Activated CD4-positive, alpha-beta T cell treated with anti-CD3 and anti-CD28 coated beads, Interleukin-2, amount 50 U/mL, for 48 hours (primary cell): ENCODE data around the gene EP300.
"Not testable (repeated sequence)": the region's sequence is repeated elsewhere in the genome, so short reads cannot be mapped to it uniquely, and the experiment has no call there.

Experiments used
- DNase-seq, 2 experiments: peaks; one replicate each; pipeline ENCODE4 v3.0.0-alpha.2; 2020

The EP300 gene

DNA sequence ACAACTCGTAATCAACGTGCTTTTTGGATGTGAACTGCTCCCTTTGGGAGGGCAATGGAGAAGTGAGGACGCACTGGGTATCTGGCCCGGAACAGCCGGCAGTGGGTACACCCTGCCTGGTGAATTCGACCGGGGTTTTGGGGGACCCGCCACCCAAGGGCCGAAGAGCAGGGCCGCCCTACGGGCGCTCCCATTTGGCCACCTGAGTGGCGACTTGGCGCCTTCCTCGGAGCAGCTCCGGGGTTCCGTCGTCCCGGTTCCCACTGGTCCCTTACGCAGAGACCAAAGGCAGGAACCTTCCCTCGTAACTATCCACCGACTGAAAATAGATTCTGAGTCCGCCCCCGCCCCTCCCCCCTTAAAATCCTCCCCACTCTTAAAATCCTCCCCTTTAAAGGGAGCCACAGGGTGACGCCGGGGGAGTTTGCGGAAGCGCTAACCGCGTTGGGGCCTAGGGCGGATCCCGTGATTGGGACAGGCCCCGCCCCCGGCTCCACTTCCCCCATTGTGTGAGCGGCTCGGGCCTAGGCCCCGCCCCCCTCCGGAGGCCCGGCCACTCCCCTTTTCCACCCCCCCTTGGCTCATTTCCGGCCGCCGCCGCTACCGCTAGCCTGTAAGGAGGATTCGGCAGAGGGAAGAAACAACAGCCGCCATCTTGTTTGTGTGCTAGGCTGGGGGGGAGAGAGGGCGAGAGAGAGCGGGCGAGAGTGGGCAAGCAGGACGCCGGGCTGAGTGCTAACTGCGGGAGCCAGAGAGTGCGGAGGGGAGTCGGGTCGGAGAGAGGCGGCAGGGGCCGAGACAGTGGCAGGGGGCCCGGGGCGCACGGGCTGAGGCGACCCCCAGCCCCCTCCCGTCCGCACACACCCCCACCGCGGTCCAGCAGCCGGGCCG, 1.0 kb upstream of the EP300 start:
- DNase-seq = peak; percentile 99

- DNase-seq = peak; percentile 25 to 46
These were observed 537 bp downstream of the EP300 start for GRCh38 chr22:41092847-41093411.

- peak in 1 of 2 experiments; percentile 21 for DNase-seq
These were observed 1.7 kb downstream of the EP300 start for GRCh38 chr22:41094041-41094593.

- no peak for DNase-seq
These were observed 4.0 kb downstream of the EP300 start for GRCh38 chr22:41096391-41096790.

DNA sequence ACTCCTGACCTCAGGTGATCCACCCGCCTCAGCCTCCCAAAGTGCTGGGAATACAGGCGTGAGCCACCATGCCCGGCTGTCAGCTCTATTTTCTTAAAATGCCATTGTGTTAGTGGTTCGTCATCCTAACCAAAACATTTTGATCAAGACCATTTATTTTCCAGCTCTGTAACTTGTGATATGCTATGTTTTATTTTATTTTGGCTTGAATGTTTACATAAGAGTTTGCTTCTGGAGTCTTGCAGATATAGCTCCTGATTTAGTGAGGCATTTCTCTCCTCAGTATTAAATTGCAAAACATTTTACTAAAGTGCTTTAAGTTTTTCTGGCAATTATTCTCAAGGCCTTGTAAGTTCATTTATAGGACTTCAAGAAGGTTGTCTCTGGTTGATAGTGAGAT, 4.4 kb downstream of the EP300 start:
- DNase-seq = no peak

GRCh38 chr22:41099036-41099435, 6.6 kb downstream of the EP300 start:
- DNase-seq = no peak

- no peak for DNase-seq
These were observed 14.0 kb downstream of the EP300 start for GRCh38 chr22:41106122-41106968.

- not testable (repeated sequence) for DNase-seq
These were observed 14.6 kb downstream of the EP300 start for GRCh38 chr22:41106969-41107325.

- no peak for DNase-seq
These were observed 18.6 kb downstream of the EP300 start for GRCh38 chr22:41110968-41111367.

DNA sequence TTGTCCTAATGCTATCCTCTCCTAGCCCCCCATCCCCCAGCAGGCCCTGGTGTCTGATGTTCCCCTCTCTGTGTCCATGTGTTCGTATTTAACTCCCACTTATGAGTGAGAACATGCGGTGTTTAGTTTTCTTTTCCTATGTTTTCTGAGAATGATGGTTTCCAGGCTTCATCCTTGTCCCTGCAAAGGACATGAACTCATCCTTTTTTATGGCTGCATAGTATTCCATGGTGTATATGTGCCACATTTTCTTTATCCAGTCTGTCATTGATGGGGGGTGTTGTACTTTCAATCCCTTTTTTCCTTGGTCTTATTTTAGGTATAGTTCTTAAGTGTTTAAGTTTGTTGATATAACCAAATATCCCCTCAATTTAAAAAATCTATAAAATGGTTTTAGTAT, 23.9 kb downstream of the EP300 start:
- no peak for DNase-seq

GRCh38 chr22:41117127-41117965, 25.0 kb downstream of the EP300 start:
- no peak for DNase-seq

GRCh38 chr22:41123151-41123550, 30.8 kb downstream of the EP300 start:
- no peak for DNase-seq

- no peak for DNase-seq
These were observed 31.7 kb downstream of the EP300 start for GRCh38 chr22:41124086-41124485.

DNA sequence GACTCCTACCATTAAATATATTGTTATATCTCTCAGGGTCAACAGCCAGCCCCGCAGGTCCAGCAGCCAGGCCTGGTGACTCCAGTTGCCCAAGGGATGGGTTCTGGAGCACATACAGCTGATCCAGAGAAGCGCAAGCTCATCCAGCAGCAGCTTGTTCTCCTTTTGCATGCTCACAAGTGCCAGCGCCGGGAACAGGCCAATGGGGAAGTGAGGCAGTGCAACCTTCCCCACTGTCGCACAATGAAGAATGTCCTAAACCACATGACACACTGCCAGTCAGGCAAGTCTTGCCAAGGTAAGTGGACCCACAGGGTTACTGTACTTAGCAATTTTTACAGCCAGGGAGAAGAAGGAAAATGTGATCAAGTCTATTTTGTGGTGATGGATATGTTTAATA, 35.1 kb downstream of the EP300 start:
- no peak for DNase-seq

GRCh38 chr22:41128606-41129005, 36.2 kb downstream of the EP300 start:
- no peak for DNase-seq

- no peak for DNase-seq
These were observed 40.2 kb downstream of the EP300 start for GRCh38 chr22:41132550-41132949.

DNA sequence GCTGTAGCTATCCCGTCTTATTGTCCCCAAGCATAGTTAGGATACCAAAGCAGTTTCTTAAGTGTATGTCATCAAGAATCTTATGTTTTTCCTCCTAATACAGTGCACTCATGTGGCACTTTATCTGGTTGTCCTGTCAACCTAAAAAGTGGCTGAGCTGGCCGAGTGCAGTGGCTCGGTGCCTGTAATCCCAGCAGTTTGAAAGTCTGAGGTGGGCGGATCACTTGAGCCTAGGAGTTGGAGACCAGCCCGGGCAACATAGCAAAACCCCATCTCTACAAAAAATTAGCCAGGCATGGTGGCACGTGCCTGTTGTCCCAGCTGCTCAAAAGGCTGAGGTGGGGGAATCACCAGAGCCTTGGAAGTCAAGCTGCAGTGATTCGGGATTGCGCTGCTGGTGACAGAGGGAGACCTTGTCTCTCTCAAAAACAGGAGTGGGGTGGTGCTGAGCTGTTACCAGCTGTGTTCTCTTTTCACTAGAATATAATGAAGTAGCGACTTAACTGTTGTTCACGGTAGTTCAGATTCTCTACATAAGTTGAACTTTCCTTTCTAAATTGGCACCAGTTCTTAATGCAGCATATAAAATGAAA, 48.1 kb downstream of the EP300 start:
- no peak for DNase-seq

GRCh38 chr22:41145921-41146320, 53.5 kb downstream of the EP300 start:
- DNase-seq = not testable (repeated sequence)

- no peak for DNase-seq
These were observed 54.2 kb downstream of the EP300 start for GRCh38 chr22:41146573-41146972.

DNA sequence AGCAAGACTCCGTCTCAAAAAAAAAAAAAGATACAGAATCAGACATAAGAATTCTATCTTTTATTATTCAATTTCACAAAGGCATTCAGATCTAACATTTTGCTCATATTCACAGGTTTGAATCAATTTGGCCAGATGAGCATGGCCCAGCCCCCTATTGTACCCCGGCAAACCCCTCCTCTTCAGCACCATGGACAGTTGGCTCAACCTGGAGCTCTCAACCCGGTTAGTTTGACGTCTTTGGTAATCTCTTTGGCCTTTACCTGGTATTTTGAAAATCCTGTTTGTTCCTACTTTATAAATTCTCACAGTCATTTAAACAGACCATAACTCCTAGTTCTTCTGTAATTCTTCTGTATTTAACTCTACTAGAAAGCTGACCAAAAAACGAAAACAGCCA, 55.3 kb downstream of the EP300 start:
- no peak for DNase-seq

DNA sequence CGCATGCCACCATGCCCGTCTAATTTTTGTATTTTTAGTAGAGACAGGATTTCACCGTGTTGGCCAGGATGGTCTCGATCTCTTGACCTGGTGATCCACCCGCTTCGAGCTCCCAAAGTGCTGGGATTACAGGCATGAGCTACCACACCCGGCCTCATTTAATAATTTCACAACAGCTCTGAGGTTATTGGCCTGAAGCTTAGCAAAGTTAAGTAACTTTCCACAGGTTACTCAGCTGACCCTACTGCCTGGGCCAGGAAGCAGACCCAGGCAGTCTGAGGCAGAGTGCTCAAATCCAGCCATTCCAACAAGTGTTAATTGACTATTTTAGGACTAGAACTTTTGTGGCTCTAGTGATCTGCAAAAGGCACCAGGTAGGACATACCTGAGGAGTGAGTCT, 60.5 kb downstream of the EP300 start:
- no peak for DNase-seq

GRCh38 chr22:41157083-41157482, 64.7 kb downstream of the EP300 start:
- DNase-seq = no peak
